Fibroblast of lung (primary cell): ENCODE measurements around the gene FSIP1.

ENCODE experiments used
- EZH2 ChIP-seq: IDR thresholded peaks from 2 replicates; pipeline ENCODE4 v1.5.1; 2012; ENCODE audit warnings: low read length, control low read depth, mild to moderate bottlenecking; ENCODE audit errors: missing control alignments
- TF ChIP-seq, protein P1 (sequence below), 2 donors: IDR thresholded peaks in 1 of 2; conservative IDR thresholded peaks in 1 of 2; 1 replicate in 1 of 2; 2 replicates in 1 of 2; pipeline ENCODE4 v1.5.1; 2011 to 2012; ENCODE audit warnings: low read length in 2 of 2, control low read depth in 1 of 2, inconsistent platforms in 1 of 2, low read depth in 1 of 2, mild to moderate bottlenecking in 1 of 2

DNA sequence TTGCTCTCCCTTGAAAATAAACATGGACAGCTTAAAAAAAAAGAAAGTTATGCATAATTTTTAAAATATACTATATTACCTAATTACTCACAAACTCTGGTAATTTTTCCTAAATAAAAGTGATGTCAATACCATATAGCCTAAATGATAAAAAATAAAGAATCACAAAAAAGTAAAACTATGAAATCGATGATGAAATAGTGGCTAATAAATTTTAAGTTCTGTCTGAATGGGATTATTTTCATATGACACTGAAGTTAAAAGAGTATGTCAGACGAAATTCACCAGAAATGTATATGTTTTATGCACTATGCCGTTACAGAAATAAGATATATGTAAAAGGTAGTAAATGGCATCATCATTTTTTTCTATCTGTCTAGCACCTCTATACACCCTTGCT is 51.4 kb downstream of the FSIP1 start:
- no peak for TF ChIP-seq EZH2
- TF ChIP-seq, protein P1, sequence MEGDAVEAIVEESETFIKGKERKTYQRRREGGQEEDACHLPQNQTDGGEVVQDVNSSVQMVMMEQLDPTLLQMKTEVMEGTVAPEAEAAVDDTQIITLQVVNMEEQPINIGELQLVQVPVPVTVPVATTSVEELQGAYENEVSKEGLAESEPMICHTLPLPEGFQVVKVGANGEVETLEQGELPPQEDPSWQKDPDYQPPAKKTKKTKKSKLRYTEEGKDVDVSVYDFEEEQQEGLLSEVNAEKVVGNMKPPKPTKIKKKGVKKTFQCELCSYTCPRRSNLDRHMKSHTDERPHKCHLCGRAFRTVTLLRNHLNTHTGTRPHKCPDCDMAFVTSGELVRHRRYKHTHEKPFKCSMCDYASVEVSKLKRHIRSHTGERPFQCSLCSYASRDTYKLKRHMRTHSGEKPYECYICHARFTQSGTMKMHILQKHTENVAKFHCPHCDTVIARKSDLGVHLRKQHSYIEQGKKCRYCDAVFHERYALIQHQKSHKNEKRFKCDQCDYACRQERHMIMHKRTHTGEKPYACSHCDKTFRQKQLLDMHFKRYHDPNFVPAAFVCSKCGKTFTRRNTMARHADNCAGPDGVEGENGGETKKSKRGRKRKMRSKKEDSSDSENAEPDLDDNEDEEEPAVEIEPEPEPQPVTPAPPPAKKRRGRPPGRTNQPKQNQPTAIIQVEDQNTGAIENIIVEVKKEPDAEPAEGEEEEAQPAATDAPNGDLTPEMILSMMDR (conservative IDR thresholded peaks at IDR 0.05 in 1 of 2, IDR thresholded peaks at IDR 0.05 in 1 of 2; ENCODE audit: low read depth in 1 of 2, low read length in 2 of 2), result no peak
